DLD1 (cell line): ENCODE data around the gene EIF3B.
"Not testable (repeated sequence)": the region's sequence is repeated elsewhere in the genome, so short reads cannot be mapped to it uniquely, and the experiment has no call there.

Experiments
- in situ Hi-C: cut with HindIII; loops from 2 replicates; pipeline ENCODE4 v1.10.0; 2017; ENCODE audit warnings: low sequenced_read_pairs

Gene EIF3B

GRCh38 chr7:2347351-2348063, 7.1 kb upstream of the EIF3B start:
- in situ Hi-C loops: not testable (repeated sequence)

DNA sequence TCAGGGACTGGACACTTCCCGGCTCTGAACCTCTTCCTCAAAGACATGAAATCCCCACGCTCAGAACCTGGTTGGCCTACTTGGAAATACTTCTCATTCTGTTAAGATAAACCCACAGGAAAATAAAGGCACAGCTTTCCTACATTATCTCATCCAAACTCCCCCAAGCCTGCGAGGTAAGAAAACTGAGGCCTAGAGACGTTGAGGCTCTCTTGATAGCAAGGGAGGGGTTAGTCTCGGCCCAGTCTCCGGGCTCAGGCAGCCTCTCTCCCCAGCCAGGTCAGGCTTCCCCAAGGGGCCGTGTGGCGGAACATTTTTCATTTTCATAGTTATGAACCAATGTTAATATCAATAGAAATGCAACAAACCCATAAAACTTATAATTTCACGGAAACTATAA, 4.6 kb upstream of the EIF3B start:
- in situ Hi-C loops: no loop called here

DNA sequence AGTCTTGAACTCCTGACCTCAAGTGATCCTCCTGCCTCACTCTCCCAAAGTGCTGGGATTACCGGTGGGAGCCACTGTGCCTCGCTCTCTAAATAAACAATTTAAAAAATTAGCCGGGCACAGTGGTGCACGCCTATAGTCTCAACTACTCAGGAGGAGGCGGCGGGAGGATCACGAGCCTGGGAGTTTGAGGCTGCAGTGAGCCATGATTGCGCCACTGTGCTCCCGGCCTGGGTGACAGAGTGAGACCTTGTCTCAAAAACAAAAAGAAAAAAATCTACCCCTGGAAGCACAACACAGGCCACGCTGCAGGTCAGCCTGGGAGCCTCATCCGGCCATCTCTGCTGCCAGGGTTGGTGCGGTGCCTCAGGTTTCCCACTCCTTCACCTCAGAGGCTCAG, 3.8 kb upstream of the EIF3B start:
- in situ Hi-C loops: no loop called here

- in situ Hi-C loops: no loop called here
Observed at GRCh38 chr7:2353113-2353935, 1.3 kb upstream of the EIF3B start.

- in situ Hi-C loops: no loop called here
Observed at GRCh38 chr7:2353936-2354185, 766 bp upstream of the EIF3B start.

GRCh38 chr7:2354939-2355704, 495 bp downstream of the EIF3B start:
- in situ Hi-C loops: no loop called here

GRCh38 chr7:2355705-2356008, 1.0 kb downstream of the EIF3B start:
- in situ Hi-C loops: no loop called here

DNA sequence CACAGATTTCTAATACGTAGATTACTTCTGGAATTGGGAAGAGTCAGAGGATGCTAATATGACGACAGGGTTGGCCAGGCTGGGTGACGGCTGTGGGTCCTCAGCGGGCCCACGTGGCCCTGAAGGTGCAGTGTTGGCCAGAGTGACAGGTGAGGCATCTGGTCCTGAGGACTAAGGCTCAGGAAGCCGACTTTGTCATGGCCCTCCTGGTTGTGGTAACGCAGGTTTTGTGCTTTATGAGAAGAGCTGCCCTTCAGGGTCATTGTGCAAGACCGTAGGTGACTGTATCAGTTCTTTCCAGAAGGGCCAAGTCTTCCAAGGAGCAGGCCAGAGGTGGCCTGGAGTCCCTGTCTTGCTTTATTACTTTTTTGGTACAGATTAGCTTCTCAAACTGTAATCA, 2.5 kb downstream of the EIF3B start:
- in situ Hi-C loops: no loop called here

DNA sequence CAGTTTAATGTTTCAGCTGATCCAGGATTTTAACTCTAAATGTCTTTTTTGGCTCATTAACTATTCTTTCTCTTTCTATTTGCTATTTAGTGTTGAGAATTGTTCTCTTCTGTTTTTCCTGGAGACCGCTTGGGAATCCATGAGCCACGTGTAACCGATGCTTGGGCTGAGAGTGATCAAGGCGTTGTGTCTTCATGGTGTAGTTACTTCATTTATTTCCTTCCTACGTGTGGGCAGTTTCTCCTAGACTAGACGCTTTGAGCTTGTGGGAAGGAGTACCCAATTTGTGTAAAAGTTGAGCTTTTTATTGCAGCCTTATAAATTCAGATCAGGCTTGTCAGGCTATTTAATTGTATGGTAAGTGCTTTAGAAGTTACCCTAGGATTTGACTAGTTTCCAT, 2.9 kb downstream of the EIF3B start:
- in situ Hi-C loops: no loop called here

- in situ Hi-C loops: no loop called here
Observed at GRCh38 chr7:2358968-2359527, 4.4 kb downstream of the EIF3B start.

GRCh38 chr7:2359610-2360009, 5.0 kb downstream of the EIF3B start:
- in situ Hi-C loops: no loop called here

DNA sequence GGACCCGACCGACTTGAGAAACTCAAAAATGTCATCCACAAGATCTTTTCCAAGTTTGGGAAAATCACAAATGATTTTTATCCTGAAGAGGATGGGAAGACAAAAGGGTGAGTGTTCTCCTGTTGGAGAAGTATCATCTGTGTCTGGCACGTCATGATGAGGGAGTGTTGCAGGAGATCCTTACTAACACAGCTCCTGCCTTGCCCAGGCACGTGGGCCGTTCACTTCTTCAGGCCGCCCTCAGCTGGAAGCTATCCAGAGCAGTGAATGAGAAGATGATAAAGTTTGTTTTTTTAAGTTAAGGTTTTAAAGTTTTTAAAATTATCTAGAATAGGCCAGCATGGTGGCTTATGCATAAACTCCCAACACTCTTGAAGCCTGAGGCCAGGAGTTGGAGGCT, 6.2 kb downstream of the EIF3B start:
- in situ Hi-C loops: no loop called here

GRCh38 chr7:2362385-2363088, 7.9 kb downstream of the EIF3B start:
- in situ Hi-C loops: no loop called here

DNA sequence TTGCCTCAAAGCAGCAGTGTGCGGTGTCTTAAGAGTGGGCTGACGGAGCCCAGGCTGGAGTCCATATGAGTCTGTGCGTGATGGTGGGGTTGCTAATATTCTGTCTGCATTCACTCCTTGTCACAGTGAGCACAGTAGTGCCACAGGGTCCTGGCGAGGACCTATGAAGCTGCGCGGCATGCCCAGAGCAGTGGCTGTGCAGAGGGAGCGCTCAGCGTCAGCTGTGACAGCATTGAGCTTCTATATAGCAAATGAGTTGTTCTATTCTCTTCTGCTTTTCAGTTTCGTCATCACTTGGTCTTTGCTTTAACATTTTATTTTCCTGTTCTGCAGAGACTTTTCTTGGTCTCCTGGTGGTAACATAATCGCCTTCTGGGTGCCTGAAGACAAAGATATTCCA, 14.5 kb downstream of the EIF3B start:
- in situ Hi-C loops: no loop called here

- in situ Hi-C loops: no loop called here
Observed at GRCh38 chr7:2371329-2371728, 16.7 kb downstream of the EIF3B start.

DNA sequence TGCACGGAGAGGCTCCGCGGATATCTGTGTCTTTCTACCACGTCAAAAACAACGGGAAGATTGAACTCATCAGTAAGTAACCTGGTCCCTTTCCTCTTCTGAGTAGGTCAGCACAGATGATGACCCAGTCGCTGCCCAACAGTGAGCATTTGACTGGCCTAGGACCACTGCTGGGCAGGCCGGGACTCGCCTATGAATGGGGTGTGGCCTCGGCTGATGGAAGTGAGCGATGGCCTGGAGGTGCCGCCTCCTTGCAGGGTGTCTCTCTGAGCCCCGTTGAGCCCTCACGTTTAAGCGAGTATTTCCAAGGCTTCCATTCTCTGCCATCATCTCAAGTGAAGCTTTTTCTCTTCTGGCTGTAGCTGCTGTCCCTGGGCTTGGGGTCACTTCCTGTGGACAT, 18.1 kb downstream of the EIF3B start:
- in situ Hi-C loops: no loop called here

DNA sequence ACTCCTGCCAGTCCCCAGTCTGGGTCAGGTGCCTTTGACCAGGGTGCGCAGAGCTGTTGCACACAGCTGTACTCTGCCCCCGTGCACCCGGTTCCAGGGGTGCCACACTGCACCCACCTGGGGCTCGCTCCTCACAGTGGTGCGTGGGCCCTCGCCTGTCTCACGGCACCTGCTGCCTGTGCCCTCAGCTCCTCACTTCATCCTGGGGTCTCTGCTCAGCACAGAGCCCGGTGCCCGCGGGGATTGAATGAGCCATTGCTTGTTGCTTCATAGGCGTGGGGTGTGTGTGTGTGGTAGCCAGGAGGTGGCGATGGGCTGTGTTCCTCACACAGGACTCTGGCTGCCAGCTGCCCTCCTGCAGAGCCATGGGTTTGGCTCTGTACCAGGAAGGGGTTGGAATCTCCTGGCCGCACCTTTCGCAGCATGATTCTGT, 18.5 kb downstream of the EIF3B start:
- in situ Hi-C loops: no loop called here

GRCh38 chr7:2373646-2374045, 19.0 kb downstream of the EIF3B start:
- in situ Hi-C loops: no loop called here

DNA sequence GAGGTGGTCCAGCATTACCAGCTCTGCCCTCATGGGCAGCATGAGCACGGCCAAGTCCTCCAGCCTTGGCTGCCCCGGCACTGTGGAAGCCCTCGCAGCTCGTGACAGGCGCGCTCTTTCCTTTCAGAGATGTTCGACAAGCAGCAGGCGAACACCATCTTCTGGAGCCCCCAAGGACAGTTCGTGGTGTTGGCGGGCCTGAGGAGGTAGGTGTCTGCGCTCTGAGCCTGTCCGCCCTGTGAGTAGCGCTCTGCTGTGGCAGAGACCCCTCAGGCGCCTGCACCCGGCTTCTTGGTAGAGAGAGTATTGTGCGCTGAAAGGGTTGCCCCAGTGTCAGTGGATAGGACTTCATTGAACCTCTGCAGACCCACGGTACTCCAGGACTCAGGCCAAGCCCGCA, 19.8 kb downstream of the EIF3B start:
- in situ Hi-C loops: no loop called here

GRCh38 chr7:2374830-2375728, 20.5 kb downstream of the EIF3B start:
- in situ Hi-C loops: no loop called here
